Measurements from ENCODE around the gene PC.
"Not testable (repeated sequence)": the region's sequence is repeated elsewhere in the genome, so short reads cannot be mapped to it uniquely, and the experiment has no call there.

Gene PC

GRCh38 chr11:66978229-66978628 lies 20.0 kb upstream of the PC start:
- DNase-seq, result no peak

GRCh38 chr11:66976925-66977324 lies 18.7 kb upstream of the PC start:
- DNase-seq, result no peak

GRCh38 chr11:66976028-66976467 lies 17.9 kb upstream of the PC start:
- DNase-seq, result no peak

- DNase-seq, result no peak
Measured at GRCh38 chr11:66975405-66976027, 17.3 kb upstream of the PC start.

- DNase-seq, result no peak
Measured at GRCh38 chr11:66974724-66975404, 16.7 kb upstream of the PC start, which contains the start of gene C11orf86. C11orf86 (plus strand) TSS chr11:66975304; CDS start chr11:66975363, 59 bp downstream.

- DNase-seq, result no peak
Measured at GRCh38 chr11:66973956-66974580, 15.9 kb upstream of the PC start.

GRCh38 chr11:66971488-66971887 lies 13.3 kb upstream of the PC start:
- no peak for DNase-seq

- DNase-seq, result no peak
Measured at GRCh38 chr11:66970807-66971442, 12.7 kb upstream of the PC start.

GRCh38 chr11:66970371-66970806 lies 12.2 kb upstream of the PC start:
- DNase-seq, result no peak

GRCh38 chr11:66969584-66970225 lies 11.5 kb upstream of the PC start:
- DNase-seq, result no peak

GRCh38 chr11:66967670-66968425 lies 9.7 kb upstream of the PC start:
- DNase-seq, result no peak

GRCh38 chr11:66966351-66966750 lies 8.2 kb upstream of the PC start:
- DNase-seq, result no peak

- no peak for DNase-seq
Measured at GRCh38 chr11:66964495-66964894, 6.3 kb upstream of the PC start.

- DNase-seq, result no peak
Measured at GRCh38 chr11:66962801-66963200, 4.6 kb upstream of the PC start.

GRCh38 chr11:66962247-66962646 lies 4.1 kb upstream of the PC start:
- DNase-seq, result no peak

- DNase-seq, result not testable (repeated sequence)
Measured at GRCh38 chr11:66961691-66962213, 3.6 kb upstream of the PC start.

- DNase-seq, result no peak
Measured at GRCh38 chr11:66958956-66959274, 732 bp upstream of the PC start.

- no peak for DNase-seq
Measured at GRCh38 chr11:66957971-66958231, 282 bp downstream of the PC start.

- no peak for DNase-seq
Measured at GRCh38 chr11:66956689-66957290, 1.4 kb downstream of the PC start.

GRCh38 chr11:66953081-66953833 lies 4.9 kb downstream of the PC start:
- DNase-seq, result no peak

GRCh38 chr11:66951927-66952337 lies 6.3 kb downstream of the PC start:
- no peak for DNase-seq
